ENCODE data around the gene DUSP22.

DNA sequence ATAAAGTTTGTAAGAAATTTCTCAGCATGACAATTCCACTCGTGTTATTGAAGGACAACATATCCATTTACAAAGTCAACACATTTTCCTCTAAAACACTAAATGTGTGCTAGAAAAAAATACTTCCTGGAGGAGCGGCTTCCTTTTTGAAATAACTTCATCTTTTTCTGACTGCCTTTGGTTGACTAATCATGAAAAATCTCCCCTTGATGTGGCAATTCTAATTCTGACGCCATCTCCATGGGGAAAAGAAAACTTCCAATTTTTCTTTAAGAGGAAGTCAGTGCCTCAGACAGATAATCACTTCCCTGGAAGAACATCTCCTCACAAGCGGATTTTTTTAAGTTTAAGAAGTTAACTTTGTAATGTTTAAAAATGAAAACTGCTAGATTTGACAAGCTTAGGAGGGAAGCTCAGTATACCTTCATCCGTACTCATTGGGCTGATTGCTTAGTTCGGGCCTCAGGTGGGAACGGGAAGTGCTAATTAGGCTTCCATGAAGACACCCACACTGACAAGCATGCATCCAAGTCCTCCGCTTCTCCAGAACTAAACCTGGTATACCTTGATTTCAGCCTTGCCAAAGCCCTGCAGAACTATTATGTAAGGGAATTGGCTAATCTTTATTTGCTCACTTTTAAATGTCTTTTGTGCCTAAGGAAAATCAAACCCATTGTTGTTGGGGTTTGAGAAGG, 35.1 kb upstream of the DUSP22 start:
- TF ChIP-seq, protein P1, sequence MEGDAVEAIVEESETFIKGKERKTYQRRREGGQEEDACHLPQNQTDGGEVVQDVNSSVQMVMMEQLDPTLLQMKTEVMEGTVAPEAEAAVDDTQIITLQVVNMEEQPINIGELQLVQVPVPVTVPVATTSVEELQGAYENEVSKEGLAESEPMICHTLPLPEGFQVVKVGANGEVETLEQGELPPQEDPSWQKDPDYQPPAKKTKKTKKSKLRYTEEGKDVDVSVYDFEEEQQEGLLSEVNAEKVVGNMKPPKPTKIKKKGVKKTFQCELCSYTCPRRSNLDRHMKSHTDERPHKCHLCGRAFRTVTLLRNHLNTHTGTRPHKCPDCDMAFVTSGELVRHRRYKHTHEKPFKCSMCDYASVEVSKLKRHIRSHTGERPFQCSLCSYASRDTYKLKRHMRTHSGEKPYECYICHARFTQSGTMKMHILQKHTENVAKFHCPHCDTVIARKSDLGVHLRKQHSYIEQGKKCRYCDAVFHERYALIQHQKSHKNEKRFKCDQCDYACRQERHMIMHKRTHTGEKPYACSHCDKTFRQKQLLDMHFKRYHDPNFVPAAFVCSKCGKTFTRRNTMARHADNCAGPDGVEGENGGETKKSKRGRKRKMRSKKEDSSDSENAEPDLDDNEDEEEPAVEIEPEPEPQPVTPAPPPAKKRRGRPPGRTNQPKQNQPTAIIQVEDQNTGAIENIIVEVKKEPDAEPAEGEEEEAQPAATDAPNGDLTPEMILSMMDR (IDR thresholded peaks at IDR 0.05; ENCODE audit: poor library complexity): no peak
- no peak for TF ChIP-seq EZH2 (IDR thresholded peaks at IDR 0.05; ENCODE audit: borderline replicate concordance)
- TF ChIP-seq EZH2phosphoT487 (IDR thresholded peaks at IDR 0.05; ENCODE audit: low read depth, severe bottlenecking, unreplicated experiment): no peak

Measured in hepatocyte (in vitro differentiated cells).